ENCODE results near the gene NES. TPM values are rescaled to one million over a fixed set of nuclear protein-coding genes. Genes with fewer than 3 reads are reported as not detected.

Gene NES
- total RNA-seq, 1 donor from 2014 or later, result 494 TPM

DNA sequence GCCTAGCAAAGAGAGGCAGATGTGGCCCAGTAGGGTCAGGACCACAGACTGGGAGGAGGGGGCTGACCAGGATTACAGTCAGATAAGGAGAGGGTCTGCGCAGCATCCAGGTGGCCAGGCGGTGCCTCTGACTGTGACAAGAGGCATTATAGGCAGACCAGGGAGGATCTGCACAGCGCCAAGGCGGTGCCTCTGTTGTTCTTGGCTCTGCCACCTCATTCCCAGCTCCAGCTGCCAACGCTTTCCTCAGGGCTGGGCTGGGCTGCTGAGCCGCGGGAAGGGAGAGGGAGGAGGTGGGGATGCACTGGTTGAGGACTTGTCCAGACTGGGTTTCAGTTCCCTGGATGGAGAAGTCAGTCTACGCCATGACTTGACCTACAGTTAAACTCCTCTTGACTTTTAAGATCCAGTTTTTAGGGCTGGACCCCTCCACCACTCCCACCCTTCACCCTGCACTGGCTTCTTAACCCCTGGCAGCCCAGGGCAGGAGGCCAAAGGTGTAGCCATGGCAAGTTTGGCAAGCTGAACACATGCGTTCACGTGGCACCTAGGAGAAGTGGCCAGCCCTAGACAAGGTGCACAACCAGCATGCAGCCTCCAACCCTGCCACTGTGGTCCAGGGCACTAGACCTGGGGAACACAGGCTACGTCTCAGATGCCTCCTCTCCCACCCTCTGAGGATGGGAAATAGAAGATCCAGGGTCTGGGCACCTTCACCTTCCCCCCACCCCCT lies 32.7 kb upstream of the NES start:
- Histone ChIP-seq H3K4me3 (ENCODE audit: low read length in 3 of 3) (no peak overlapping the region), H3K27ac (ENCODE audit: low read depth, low read length) (no peak overlapping the region), H3K4me1 (ENCODE audit: control insufficient read depth in 3 of 3, insufficient read depth in 3 of 3, low read length in 3 of 3) (peaks cover 28 to 34% (median 29%) of the 10 kb centered on the region in 3 donors), H3K27me3 (ENCODE audit: control insufficient read depth in 3 of 3, insufficient read depth in 3 of 3, low read length in 3 of 3) (peaks cover under 1 to 16% (median 4%) of the 10 kb centered on the region in 3 donors), H3K36me3 (ENCODE audit: control insufficient read depth in 3 of 3, insufficient read depth in 3 of 3, low read length in 3 of 3) (no peaks in the 10 kb centered on the region), H3K9ac (ENCODE audit: low read depth in 1 of 3, low read length in 3 of 3) (peak overlapping the region in 2 of 3 donors; percentile 30 to 40), H3K9me3 (ENCODE audit: control insufficient read depth in 3 of 3, low read length in 3 of 3) (no peaks in the 10 kb centered on the region)

DNA sequence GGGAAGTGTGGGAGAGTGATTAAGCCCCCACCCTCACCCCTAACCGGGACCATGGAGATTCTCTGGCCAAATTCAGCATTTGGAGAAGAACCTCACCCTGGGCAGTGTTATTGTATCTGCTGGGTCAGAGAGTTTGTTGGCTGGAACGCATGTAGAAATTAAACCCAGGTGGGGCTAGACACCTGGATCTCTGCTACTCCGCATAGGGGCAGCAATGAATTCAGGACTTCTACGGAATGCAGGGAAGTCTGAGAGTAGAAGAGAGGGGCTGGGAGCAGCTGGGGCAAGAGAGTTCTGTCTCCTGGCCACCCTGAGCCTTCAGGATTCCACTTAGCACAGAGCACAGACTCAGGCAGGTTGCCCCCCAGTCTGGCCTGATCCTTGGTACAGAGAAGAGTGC lies 31.8 kb upstream of the NES start:
- H3K4me1 ChIP-seq (ENCODE audit: control insufficient read depth in 3 of 3, insufficient read depth in 3 of 3, low read length in 3 of 3), result peaks cover 36 to 38% (median 37%) of the 10 kb centered on the region in 3 donors
- no peaks in the 10 kb centered on the region for H3K36me3 ChIP-seq (ENCODE audit: control insufficient read depth in 3 of 3, insufficient read depth in 3 of 3, low read length in 3 of 3)
- no peaks in the 10 kb centered on the region for H3K9me3 ChIP-seq (ENCODE audit: control insufficient read depth in 3 of 3, low read length in 3 of 3)
- H3K4me3 ChIP-seq (ENCODE audit: low read length in 3 of 3), result no peak overlapping the region
- H3K9ac ChIP-seq (ENCODE audit: low read depth in 1 of 3, low read length in 3 of 3), result peak overlapping the region in 1 of 3 donors; percentile 8
- no peak overlapping the region for H3K27ac ChIP-seq (ENCODE audit: low read depth, low read length)
- H3K27me3 ChIP-seq (ENCODE audit: control insufficient read depth in 3 of 3, insufficient read depth in 3 of 3, low read length in 3 of 3), result peaks cover 10 to 25% (median 13%) of the 10 kb centered on the region in 3 donors

DNA sequence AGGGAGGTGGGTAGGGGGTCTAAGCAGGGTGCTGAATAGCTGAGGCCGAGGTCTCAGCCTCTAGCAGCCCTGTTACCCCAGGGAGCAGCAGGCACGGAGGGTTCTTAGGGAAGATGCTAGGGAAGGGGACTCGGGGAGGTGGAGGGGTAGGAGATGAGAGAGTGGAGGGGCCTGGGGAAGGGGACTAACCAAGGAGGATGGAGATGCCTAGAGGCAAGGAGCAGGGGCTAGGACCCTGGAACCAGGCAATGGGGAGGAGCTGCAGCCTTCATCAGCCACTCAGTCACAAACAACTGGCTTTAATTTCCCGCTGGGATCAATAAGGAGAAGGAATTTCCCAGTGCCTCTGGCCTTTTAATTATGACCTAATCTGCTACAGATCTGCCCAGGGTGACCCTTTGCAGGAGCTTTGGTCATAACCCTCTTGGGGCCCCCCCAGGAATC lies 31.0 kb upstream of the NES start:
- H3K4me1 ChIP-seq (ENCODE audit: control insufficient read depth in 3 of 3, insufficient read depth in 3 of 3, low read length in 3 of 3), result peaks cover 36 to 43% (median 39%) of the 10 kb centered on the region in 3 donors

DNA sequence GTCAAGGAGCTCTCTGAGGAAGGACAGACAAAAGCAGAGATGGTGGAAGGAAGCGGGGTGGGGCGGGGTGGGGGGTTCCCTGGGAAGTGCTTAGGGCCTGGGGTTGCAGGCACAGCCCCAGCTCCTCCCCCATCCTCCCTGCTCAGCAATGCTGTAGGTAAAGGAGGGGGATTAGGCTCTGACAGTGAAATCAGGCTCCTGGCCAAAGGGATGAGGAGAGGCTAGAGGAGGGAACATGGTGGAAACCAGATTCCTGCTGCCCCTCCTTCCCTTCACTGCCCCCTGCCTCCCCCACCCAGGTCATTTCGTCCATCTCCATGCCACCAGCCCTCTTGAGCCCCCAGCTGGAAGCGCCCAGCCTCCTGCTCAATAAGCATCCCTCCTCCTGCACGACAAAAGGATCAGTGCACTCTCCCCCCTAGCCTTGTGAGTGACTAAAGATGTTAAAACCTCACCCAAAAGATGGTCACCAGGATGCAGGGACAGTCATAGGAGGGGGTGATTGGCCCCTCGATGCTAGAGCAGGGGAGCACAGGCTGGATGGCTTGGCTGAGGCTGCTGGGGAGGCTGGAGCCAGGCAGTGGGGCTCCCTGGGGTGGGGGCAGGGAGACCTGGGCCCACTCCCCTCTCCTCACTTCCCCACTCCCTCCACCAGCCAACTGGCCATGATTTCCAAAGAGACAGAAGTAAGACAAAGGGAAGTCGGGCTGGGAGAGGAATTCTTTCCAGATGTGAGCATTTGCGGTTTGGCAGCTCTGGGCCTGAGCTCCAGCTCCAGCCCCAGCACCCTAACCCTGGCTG lies 30.4 kb upstream of the NES start:
- Histone ChIP-seq H3K4me1 (ENCODE audit: control insufficient read depth in 3 of 3, insufficient read depth in 3 of 3, low read length in 3 of 3) (peaks cover 36 to 43% (median 39%) of the 10 kb centered on the region in 3 donors), H3K27ac (ENCODE audit: low read depth, low read length) (peak overlapping the region; percentile 40), H3K4me3 (ENCODE audit: low read length in 3 of 3) (no peak overlapping the region), H3K27me3 (ENCODE audit: control insufficient read depth in 3 of 3, insufficient read depth in 3 of 3, low read length in 3 of 3) (peaks cover 21 to 38% (median 26%) of the 10 kb centered on the region in 3 donors), H3K9me3 (ENCODE audit: control insufficient read depth in 3 of 3, low read length in 3 of 3) (no peaks in the 10 kb centered on the region), H3K36me3 (ENCODE audit: control insufficient read depth in 3 of 3, insufficient read depth in 3 of 3, low read length in 3 of 3) (no peaks in the 10 kb centered on the region), H3K9ac (ENCODE audit: low read depth in 1 of 3, low read length in 3 of 3) (no peak overlapping the region)

More for the DNA sequence above, 31.0 kb upstream of the NES start:
- Histone ChIP-seq H3K27me3 (ENCODE audit: control insufficient read depth in 3 of 3, insufficient read depth in 3 of 3, low read length in 3 of 3) (peaks cover 18 to 33% (median 21%) of the 10 kb centered on the region in 3 donors), H3K27ac (ENCODE audit: low read depth, low read length) (no peak overlapping the region), H3K9me3 (ENCODE audit: control insufficient read depth in 3 of 3, low read length in 3 of 3) (no peaks in the 10 kb centered on the region), H3K36me3 (ENCODE audit: control insufficient read depth in 3 of 3, insufficient read depth in 3 of 3, low read length in 3 of 3) (no peaks in the 10 kb centered on the region), H3K9ac (ENCODE audit: low read depth in 1 of 3, low read length in 3 of 3) (no peak overlapping the region), H3K4me3 (ENCODE audit: low read length in 3 of 3) (no peak overlapping the region)

DNA sequence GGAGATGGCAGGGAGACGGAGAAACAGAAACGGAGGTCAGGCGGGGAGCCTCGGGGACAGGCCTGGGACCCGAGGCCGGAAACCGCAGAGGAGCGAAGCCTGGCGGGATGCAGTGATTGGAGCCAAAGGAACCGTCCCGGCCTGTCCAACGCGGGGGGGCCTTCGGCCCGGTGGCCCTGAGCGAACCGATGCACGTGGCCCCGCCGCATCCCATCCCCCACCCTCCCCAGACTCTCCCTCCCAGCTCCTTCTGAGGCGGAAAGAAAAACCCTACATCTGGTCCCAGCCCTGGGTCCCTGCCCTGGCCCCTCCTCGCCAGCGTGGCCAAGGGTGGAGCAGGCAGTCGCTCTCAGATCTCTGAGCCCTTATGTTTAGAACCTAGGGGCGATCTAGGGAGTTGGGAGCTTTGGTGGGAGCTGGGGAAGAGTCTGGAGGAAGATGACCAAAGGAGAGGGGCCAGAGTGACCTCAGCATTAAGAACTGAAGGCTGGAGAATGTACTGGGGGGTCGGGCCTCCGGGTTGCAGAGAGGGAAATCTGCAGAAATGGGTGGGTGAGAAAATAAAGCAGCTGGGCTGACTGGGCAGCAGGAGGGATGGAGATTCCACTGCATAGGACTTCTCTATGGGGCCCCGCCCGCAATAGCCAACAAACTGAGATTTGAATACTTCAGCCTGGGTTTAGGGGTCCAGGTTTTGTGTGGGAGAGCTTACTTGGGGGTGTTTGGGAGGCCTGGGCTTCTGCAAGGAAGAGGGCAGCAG lies 29.6 kb upstream of the NES start:
- Histone ChIP-seq H3K4me3 (ENCODE audit: low read length in 3 of 3) (peak overlapping the region; percentile 55 to 70 (median 66)), H3K27me3 (ENCODE audit: control insufficient read depth in 3 of 3, insufficient read depth in 3 of 3, low read length in 3 of 3) (peaks cover 21 to 38% (median 26%) of the 10 kb centered on the region in 3 donors), H3K9ac (ENCODE audit: low read depth in 1 of 3, low read length in 3 of 3) (peak overlapping the region in 2 of 3 donors; percentile 65 to 76), H3K4me1 (ENCODE audit: control insufficient read depth in 3 of 3, insufficient read depth in 3 of 3, low read length in 3 of 3) (peaks cover 36 to 43% (median 39%) of the 10 kb centered on the region in 3 donors), H3K9me3 (ENCODE audit: control insufficient read depth in 3 of 3, low read length in 3 of 3) (no peaks in the 10 kb centered on the region), H3K27ac (ENCODE audit: low read depth, low read length) (peak overlapping the region; percentile 76), H3K36me3 (ENCODE audit: control insufficient read depth in 3 of 3, insufficient read depth in 3 of 3, low read length in 3 of 3) (no peaks in the 10 kb centered on the region)

DNA sequence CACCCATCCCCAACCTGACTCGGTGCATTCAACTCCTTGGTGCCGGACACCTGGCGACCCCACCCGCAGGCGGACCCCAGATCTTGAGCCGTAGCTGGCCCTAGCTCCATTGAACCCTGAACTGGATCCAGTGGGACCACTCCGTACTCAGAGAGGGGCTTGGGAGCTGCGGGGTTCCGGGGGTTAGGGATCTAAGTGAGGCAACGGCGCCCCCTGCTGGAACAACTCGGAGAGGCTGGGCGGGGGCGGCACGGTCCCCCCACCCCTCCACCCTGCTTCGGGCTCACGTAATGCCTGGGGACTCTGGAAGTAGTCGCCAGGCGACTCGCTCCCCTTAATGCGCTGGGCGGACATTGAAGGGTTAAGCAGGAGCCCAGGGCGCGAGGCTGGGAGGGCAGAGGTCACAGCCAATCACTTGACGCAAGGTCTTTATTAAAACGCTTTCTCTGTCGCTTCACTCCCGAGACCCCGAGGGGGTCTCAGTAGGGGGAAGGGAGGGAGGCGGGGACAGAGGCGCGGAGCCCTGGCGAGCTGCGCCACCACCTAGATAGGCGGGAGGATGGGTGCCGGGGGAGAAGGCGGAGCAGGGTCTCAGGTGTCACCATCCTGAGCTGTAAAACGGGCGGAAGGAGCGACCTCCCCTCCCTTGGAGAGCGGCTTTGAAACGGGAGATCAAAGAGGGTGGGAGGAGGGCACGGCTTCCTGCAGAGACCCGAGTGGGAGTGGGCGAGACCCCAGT lies 28.9 kb upstream of the NES start:
- Histone ChIP-seq H3K4me3 (ENCODE audit: low read length in 3 of 3) (peak overlapping the region; percentile 55 to 70 (median 66)), H3K27ac (ENCODE audit: low read depth, low read length) (peak overlapping the region; percentile 76), H3K36me3 (ENCODE audit: control insufficient read depth in 3 of 3, insufficient read depth in 3 of 3, low read length in 3 of 3) (no peaks in the 10 kb centered on the region), H3K4me1 (ENCODE audit: control insufficient read depth in 3 of 3, insufficient read depth in 3 of 3, low read length in 3 of 3) (peaks cover 36 to 43% (median 39%) of the 10 kb centered on the region in 3 donors), H3K9me3 (ENCODE audit: control insufficient read depth in 3 of 3, low read length in 3 of 3) (no peaks in the 10 kb centered on the region), H3K27me3 (ENCODE audit: control insufficient read depth in 3 of 3, insufficient read depth in 3 of 3, low read length in 3 of 3) (peaks cover 25 to 46% (median 26%) of the 10 kb centered on the region in 3 donors), H3K9ac (ENCODE audit: low read depth in 1 of 3, low read length in 3 of 3) (peak overlapping the region; percentile 51 to 76 (median 65))

DNA sequence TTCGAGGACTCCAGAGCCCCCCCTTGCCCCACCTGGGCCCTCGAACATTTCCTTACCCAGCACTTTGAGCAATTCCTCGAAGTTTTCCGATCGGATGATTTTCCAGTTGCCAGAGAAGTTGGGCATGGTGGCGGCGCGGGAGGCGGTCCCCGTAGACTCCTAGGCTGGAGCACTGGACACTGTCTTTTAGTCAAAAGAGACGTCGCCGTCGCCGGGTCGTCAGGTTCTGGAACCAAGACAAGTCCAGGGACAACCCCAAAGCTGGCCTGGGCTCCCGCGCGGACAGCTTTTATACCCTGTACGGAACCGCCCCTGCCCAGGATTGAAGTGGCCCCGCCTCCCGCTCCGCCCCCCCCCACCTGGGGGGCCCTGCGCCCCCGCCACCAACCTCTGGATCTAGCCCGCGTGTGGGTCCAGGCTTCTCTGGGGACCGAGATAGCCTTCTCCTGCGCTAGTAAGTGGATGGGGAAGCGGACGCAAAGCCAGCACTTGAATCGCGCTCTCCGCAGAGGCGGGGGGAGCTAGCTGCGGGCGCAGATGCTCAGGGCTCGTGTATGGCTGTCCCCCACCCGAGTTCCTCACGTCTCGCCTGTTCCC lies 28.2 kb upstream of the NES start, which contains the start of gene CRABP2:
Gene CRABP2 (minus strand): TSS at position 263 of the 597 bp plus-strand sequence. CDS start 137 bp downstream, at position 126.
- peaks cover 26 to 53% (median 31%) of the 10 kb centered on the region in 3 donors for H3K27me3 ChIP-seq (ENCODE audit: control insufficient read depth in 3 of 3, insufficient read depth in 3 of 3, low read length in 3 of 3)

DNA sequence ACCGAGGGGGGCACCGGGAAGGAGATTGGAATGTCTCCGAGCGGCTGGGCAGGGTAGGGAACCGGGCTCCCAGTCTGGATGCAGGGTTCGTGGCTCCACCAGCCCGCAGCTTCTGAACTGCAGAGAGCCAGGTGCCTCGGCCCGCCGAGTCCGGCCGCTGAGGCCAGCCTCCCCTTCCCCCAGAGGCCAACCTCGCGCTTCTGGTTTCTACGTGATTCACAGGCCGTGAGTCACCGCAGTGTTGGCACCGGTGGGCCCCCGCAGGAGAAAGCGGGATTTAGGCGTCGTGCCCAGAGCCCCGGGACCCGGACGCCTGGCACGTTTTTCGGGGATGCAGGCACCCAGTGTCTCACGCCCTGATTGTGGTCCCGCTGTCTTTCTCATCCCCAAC lies 27.7 kb upstream of the NES start:
- Histone ChIP-seq H3K27ac (ENCODE audit: low read depth, low read length) (no peak overlapping the region), H3K9me3 (ENCODE audit: control insufficient read depth in 3 of 3, low read length in 3 of 3) (no peaks in the 10 kb centered on the region), H3K27me3 (ENCODE audit: control insufficient read depth in 3 of 3, insufficient read depth in 3 of 3, low read length in 3 of 3) (peaks cover 26 to 56% (median 36%) of the 10 kb centered on the region in 3 donors), H3K4me3 (ENCODE audit: low read length in 3 of 3) (peak overlapping the region; percentile 55 to 66 (median 58)), H3K9ac (ENCODE audit: low read depth in 1 of 3, low read length in 3 of 3) (peak overlapping the region; percentile 20 to 50 (median 45)), H3K36me3 (ENCODE audit: control insufficient read depth in 3 of 3, insufficient read depth in 3 of 3, low read length in 3 of 3) (peaks cover 0 to 2% (median 0%) of the 10 kb centered on the region in 3 donors), H3K4me1 (ENCODE audit: control insufficient read depth in 3 of 3, insufficient read depth in 3 of 3, low read length in 3 of 3) (peaks cover 28 to 38% (median 34%) of the 10 kb centered on the region in 3 donors)

More for the DNA sequence above, 28.2 kb upstream of the NES start, which contains the start of gene CRABP2:
- Histone ChIP-seq H3K4me3 (ENCODE audit: low read length in 3 of 3) (peak within 1 kb of the TSS; percentile 55 to 70 (median 66)), H3K27ac (ENCODE audit: low read depth, low read length) (peak within 1 kb of the TSS; percentile 76), H3K9ac (ENCODE audit: low read depth in 1 of 3, low read length in 3 of 3) (peak within 1 kb of the TSS; percentile 51 to 76 (median 65)), H3K36me3 (ENCODE audit: control insufficient read depth in 3 of 3, insufficient read depth in 3 of 3, low read length in 3 of 3) (peaks cover 0 to 2% (median 0%) of the 10 kb centered on the region in 3 donors), H3K4me1 (ENCODE audit: control insufficient read depth in 3 of 3, insufficient read depth in 3 of 3, low read length in 3 of 3) (peaks cover 33 to 43% (median 38%) of the 10 kb centered on the region in 3 donors), H3K9me3 (ENCODE audit: control insufficient read depth in 3 of 3, low read length in 3 of 3) (no peaks in the 10 kb centered on the region)

Measured in skeletal muscle tissue (tissue), 4 donors.